Skeletal muscle tissue (tissue), 4 donors: ENCODE results near the gene HMCN2. TPM values are rescaled to one million over a fixed set of nuclear protein-coding genes. Genes with fewer than 3 reads are reported as not detected.
A peak's percentile ranks its signal among the peaks of the same experiment; 100 is the strongest.

ENCODE experiments used
- H3K27ac ChIP-seq: one replicate; pipeline ENCODE4 v1.7.0; 2013; ENCODE audit warnings: mild to moderate bottlenecking, low read depth, low read length, inconsistent platforms
- H3K27me3 ChIP-seq, 3 donors: one replicate each; pipeline ENCODE4 v1.7.0; 2013; ENCODE audit warnings: low read length in 3 of 3; ENCODE audit not compliant: control insufficient read depth in 3 of 3, insufficient read depth in 3 of 3
- H3K36me3 ChIP-seq, 3 donors: one replicate each; pipeline ENCODE4 v1.7.0; 2013; ENCODE audit warnings: low read length in 3 of 3; ENCODE audit not compliant: control insufficient read depth in 3 of 3, insufficient read depth in 3 of 3
- H3K4me1 ChIP-seq, 3 donors: one replicate each; pipeline ENCODE4 v1.7.0; 2013; ENCODE audit warnings: low read length in 3 of 3, mild to moderate bottlenecking in 3 of 3; ENCODE audit not compliant: control insufficient read depth in 3 of 3, insufficient read depth in 3 of 3
- H3K4me3 ChIP-seq, 3 donors: one replicate each; pipeline ENCODE4 v1.7.0; 2013; ENCODE audit warnings: low read length in 3 of 3
- H3K9ac ChIP-seq, 3 donors: one replicate each; pipeline ENCODE4 v1.7.0; 2013; ENCODE audit warnings: low read length in 3 of 3, mild to moderate bottlenecking in 3 of 3, moderate library complexity in 2 of 3, low read depth in 1 of 3
- H3K9me3 ChIP-seq, 3 donors: one replicate each; pipeline ENCODE4 v1.7.0; 2013; ENCODE audit warnings: low read length in 3 of 3; ENCODE audit not compliant: control insufficient read depth in 3 of 3
- total RNA-seq: library from RNA; depleted of rRNA; stranded (reverse); fragments of >200 nt; gene quantifications from one replicate; pipeline ENCODE4 v1.2.3, GENCODE V29; 2014
- donor health status: Osteomylitis.

Gene HMCN2
- total RNA-seq, 1 donor from 2014 or later = 12.5 TPM

DNA sequence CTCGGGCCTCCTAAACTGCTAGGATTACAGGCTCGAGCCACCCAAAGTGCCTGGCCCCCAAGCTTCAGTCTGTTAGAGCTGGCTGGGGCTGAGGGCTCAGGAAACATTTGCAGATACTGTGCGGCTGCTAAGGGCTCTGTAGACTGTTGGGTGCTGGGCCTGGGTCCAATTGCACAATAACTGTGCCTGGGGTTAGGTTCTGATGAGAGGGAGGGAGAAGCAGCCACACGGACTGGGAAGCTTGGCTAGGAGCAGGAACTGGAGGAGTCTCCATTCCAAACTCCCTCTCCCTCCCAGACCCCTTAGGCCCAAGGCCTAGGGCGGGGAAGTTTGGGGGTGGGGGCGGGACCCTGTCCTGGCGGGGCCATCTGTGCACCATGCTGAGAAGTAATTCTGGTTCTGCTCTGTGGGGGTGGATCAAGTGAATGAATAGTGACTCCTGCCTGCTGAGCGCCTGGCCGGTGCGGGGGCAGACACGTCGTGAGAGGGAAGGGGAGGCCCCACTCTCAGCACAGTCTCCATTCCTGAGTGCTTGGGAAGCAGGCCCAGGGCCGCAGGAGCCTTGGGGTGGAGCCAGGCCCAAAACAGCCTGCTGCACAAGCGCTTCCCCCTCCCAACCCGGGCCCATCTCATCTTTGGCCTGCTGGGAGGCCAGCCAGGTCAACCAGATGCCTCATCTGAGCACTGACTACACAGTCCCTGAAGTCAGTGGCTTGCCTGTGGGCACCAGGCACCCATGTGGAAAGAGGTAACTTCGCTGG is 180.7 kb downstream of the HMCN2 start:
- H3K27me3 ChIP-seq = no peaks in the 10 kb centered on the region
- H3K9me3 ChIP-seq = peaks cover 0 to under 1% (median 0%) of the 10 kb centered on the region in 3 donors
- H3K9ac ChIP-seq = peak overlapping the region; percentile 74 to 79 (median 77)
- peaks cover 42 to 51% (median 47%) of the 10 kb centered on the region in 3 donors for H3K4me1 ChIP-seq
- H3K36me3 ChIP-seq = no peaks in the 10 kb centered on the region
- H3K4me3 ChIP-seq = peak overlapping the region; percentile 69 to 73 (median 70)
- peak overlapping the region; percentile 77 for H3K27ac ChIP-seq

DNA sequence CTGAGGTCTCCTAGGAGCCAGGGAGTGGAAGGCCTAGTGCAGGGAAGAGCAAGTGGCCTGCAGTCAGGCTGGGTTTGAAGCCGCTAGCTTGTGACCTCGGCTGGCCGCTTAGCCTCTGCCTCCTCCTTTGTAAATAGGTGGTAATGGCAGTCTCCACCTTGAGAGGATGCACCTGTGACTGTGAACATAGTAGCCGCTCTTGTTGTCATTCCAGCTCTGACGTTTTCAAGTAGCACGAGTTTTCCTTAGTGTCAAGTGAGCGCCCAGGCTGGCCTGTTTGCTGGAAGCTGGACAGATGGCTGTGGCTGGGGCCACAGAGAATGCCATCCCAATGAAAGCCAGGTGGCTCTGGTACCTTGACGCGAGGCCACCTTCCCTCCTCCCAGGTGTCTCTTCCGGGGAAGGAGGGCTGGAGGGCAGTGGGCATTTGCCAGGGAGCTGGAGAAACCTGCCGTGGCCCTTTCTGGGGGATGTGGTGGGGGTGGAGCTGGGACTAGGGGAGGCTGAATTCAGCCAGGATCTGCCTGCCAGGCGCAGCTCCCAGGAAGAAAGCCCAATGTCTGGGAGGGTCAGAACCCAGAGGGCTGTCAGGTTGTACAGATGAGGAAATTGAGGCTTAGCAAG is 181.7 kb downstream of the HMCN2 start:
- no peaks in the 10 kb centered on the region for H3K27me3 ChIP-seq
- no peaks in the 10 kb centered on the region for H3K9me3 ChIP-seq
- H3K9ac ChIP-seq = peak overlapping the region in 1 of 3 donors; percentile 54
- no peak overlapping the region for H3K27ac ChIP-seq
- H3K36me3 ChIP-seq = no peaks in the 10 kb centered on the region
- H3K4me1 ChIP-seq = peaks cover 52 to 61% (median 56%) of the 10 kb centered on the region in 3 donors
- peak overlapping the region; percentile 13 to 45 (median 30) for H3K4me3 ChIP-seq

DNA sequence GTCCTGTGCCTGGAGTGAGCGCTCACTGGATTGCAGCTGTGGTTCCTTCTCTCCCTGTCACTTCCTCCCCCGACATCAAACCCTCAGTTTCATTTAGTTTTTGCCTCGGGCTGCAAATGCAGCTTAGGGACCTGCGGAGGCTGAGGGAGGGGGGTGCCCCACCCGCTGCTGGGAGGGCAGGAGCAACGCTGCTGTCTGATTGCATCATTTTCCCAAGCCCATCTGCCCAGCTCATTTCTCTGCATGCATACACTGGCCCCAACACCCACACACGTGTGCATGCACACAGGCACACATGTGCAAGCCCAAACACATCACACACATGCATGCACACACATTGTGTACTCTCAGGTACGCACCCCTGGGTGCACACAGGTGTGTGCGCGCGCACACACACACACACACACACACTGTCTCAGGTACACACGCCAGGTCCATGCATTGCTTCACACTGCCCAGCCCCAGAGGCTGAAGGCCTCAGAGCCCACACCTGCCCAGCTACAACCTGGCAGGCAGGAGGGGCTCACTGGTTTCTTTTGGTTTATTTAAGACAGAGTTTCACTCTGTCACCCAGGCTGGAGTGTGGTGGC is 182.6 kb downstream of the HMCN2 start:
- Histone ChIP-seq H3K27ac (no peak overlapping the region), H3K4me3 (no peak overlapping the region), H3K4me1 (peaks cover 52 to 64% (median 56%) of the 10 kb centered on the region in 3 donors)

DNA sequence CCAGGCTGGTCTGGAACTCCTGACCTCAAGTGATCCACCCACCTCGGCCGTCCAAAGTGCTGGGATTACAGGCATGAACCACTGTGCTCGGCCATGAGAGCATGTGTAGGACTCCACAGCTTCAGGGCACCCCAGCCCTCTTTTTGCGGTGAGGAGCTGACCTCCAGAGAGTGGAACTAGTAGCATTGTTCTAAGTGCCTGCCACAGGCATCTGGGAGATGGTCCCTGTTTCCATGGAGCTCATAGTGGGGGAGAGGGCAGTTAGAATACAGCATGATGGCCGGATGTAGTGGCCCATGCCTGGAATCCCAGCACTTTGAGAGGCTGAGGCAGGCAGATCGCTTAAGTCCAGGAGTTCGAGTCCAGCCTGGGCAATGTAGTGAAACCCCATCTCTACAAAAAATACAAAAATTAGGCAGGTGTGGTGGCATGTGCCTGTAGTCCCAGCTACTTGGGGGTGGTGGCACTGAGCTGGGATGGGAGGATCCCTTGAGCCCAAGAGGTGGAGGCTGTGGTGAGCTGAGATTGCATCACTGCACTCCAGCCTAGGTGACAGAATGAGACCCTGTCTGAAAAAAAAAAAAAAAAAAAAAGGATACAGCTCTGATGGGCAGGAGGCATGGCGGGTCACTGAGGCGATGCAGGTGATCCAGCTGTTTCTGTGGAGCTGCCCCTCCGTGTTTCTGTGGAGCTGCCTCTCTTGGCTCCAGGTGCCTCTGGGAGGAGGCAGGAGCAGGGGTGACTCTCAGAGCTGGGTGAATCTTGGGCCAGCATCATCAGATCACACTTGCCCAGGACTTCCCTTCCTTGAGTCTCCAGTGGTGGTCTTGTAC is 183.4 kb downstream of the HMCN2 start:
- Histone ChIP-seq H3K27ac (no peak overlapping the region), H3K36me3 (no peaks in the 10 kb centered on the region), H3K27me3 (no peaks in the 10 kb centered on the region), H3K9ac (no peak overlapping the region), H3K4me3 (no peak overlapping the region), H3K4me1 (peaks cover 59 to 64% (median 61%) of the 10 kb centered on the region in 3 donors), H3K9me3 (no peaks in the 10 kb centered on the region)

More for the DNA sequence above, 182.6 kb downstream of the HMCN2 start:
- Histone ChIP-seq H3K36me3 (no peaks in the 10 kb centered on the region), H3K27me3 (no peaks in the 10 kb centered on the region), H3K9me3 (no peaks in the 10 kb centered on the region), H3K9ac (peak overlapping the region in 1 of 3 donors; percentile 50)

DNA sequence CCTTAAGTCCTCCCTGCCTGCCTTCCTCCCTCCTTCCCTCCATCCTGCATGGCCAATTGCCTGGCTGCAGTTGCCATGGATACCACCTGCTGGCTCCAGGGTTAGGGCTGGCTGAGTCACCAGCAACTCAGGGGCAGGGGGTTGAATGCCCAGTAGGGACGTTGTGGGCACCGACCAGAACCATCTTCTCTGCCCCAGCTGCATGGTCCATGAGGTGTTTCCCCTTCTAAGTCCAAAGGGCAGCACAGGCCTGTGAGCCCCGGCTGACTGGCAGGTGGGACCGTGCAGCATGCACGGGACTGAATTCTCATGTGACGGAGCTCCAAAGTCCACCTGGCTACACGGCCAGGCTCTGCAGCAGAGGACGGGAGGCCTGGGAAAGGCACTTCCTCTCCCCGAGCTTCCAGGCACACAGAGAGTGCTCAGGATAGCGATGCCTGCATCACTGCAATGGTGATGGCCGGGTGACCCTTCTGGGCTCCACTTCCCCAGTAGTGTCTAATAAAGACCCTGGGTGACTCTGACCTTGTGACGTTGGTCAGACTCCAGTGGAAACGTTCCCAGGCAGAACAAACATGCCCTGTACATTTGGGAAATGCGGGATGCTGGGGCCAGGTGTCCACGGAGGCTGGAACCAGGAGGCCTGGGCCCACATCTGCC is 184.9 kb downstream of the HMCN2 start:
- Histone ChIP-seq H3K4me3 (no peak overlapping the region), H3K27ac (no peak overlapping the region), H3K9me3 (no peaks in the 10 kb centered on the region), H3K36me3 (no peaks in the 10 kb centered on the region), H3K4me1 (peaks cover 54 to 61% (median 57%) of the 10 kb centered on the region in 3 donors), H3K9ac (no peak overlapping the region), H3K27me3 (no peaks in the 10 kb centered on the region)

DNA sequence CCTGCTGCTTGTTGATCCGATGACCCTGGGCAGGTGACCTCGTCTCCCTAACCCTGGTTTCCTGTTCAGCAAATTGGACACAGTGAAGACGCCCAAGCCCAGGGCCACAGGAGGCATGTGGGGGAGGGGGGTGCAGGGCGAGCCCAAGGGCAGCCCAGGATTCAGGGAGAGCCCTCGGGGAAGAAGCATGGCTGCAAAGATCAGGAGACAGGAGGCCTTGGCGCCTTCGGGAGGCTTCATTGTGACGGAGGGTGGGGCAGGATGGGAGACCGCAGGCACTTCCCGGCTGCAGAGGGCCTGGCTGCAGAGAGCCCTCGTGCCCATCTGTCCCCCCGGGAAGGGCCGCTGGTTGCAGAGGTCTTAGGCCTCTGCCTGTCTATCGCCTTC is 185.4 kb downstream of the HMCN2 start:
- no peak overlapping the region for H3K9ac ChIP-seq
- no peaks in the 10 kb centered on the region for H3K9me3 ChIP-seq
- H3K4me3 ChIP-seq = no peak overlapping the region
- H3K27ac ChIP-seq = no peak overlapping the region
- no peaks in the 10 kb centered on the region for H3K27me3 ChIP-seq
- no peaks in the 10 kb centered on the region for H3K36me3 ChIP-seq
- H3K4me1 ChIP-seq = peaks cover 49 to 56% (median 52%) of the 10 kb centered on the region in 3 donors

DNA sequence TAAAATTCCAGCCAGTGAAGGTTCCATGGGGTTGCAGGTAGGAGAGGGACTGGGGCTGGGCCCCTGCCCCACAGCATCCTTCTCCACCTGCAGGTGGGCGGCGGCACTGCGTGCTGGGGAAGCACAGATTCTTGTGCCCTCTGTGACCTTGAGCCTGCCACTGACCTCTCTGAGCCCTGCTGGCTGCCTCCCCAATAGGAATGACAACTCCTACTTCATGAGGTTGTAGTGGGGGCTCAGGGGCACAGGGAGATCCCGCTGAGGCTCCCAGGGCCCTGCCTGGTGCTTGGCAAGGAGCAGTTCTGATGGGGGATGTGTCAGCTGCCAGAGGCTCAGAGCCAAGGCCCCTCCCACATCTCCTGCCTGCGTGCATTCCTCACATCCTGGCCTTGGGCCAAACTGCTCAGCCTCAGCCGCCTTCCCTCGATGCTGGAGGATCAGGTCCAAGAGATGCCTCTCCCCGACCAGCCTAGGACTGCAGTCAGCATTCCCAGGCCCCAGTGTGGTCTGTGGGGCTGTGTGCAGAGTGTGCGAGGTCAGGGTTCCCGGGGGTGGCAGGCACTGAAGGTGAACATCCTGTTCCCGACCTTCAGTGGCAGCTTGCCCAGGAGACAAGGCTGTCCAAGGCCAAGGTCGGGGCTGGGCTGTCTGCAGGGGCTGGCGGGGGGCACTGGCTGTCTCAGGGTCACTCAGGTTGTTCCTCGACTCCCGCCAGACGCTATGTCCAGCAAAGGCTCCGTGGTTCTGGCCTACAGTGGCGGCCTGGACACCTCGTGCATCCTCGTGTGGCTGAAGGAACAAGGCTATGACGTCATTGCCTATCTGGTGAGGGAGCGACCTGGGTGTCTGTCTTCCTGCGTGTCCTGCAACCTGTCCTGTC is 186.2 kb downstream of the HMCN2 start:
- H3K27me3 ChIP-seq = no peaks in the 10 kb centered on the region
- peaks cover 42 to 49% (median 45%) of the 10 kb centered on the region in 3 donors for H3K4me1 ChIP-seq
- peak overlapping the region in 1 of 3 donors; percentile 16 for H3K9ac ChIP-seq
- H3K27ac ChIP-seq = no peak overlapping the region
- no peak overlapping the region for H3K4me3 ChIP-seq
- H3K36me3 ChIP-seq = no peaks in the 10 kb centered on the region
- no peaks in the 10 kb centered on the region for H3K9me3 ChIP-seq

DNA sequence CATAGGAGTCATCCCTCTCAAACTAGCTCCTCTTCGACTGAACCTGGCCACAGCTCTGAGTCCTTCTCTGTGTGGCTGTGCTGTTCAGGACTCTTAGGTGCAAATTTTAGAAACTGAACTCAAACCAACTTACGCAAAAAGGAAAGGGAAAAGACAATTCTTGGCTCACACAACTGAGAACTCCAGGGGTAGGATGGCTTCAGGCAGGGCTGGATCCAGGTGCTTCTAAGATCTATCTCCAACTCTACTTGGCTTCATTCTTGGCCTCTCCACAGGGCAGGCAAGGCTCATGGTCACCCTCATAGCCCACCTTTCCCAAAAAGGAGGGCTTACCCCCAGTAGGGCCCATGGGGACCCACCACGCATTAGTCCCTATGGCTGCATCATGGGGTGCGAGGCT is 187.3 kb downstream of the HMCN2 start:
- Histone ChIP-seq H3K9ac (no peak overlapping the region), H3K27me3 (no peaks in the 10 kb centered on the region), H3K27ac (no peak overlapping the region), H3K9me3 (no peaks in the 10 kb centered on the region), H3K4me1 (peaks cover 31 to 39% (median 34%) of the 10 kb centered on the region in 3 donors), H3K36me3 (no peaks in the 10 kb centered on the region), H3K4me3 (no peak overlapping the region)
